LNCaP clone FGC (cell line): ENCODE results near the gene SLC35D1.

Experiments used
- DNase-seq: peaks from one replicate; pipeline ENCODE4 v3.0.0-alpha.2; 2011; ENCODE audit warnings: low read depth
- H3K4me3 ChIP-seq: 2 replicates; pipeline ENCODE4 v1.5.1; 2011; ENCODE audit warnings: mild to moderate bottlenecking, low read depth, low read length, control low read depth
- CTCF ChIP-seq: IDR thresholded peaks from 2 replicates; pipeline ENCODE4 v1.5.1; 2012; ENCODE audit warnings: mild to moderate bottlenecking; ENCODE audit not compliant: control insufficient read depth, insufficient read depth; ENCODE audit errors: extremely low read depth

The SLC35D1 gene

GRCh38 chr1:67053785-67054772 is at the start of gene SLC35D1:
SLC35D1 (minus strand) TSS chr1:67054148; CDS start chr1:67054013, 135 bp downstream.
- DNase-seq, result no peak
- no peak for TF ChIP-seq CTCF
- peak within 1 kb of the TSS; percentile 24 for H3K4me3 ChIP-seq

GRCh38 chr1:67103548-67103947 is 49.6 kb upstream of the SLC35D1 start:
- TF ChIP-seq CTCF, result no peak
- no peak for DNase-seq
- H3K4me3 ChIP-seq, result no peak overlapping the region

GRCh38 chr1:67100833-67101232 is 46.9 kb upstream of the SLC35D1 start:
- no peak overlapping the region for H3K4me3 ChIP-seq
- no peak for DNase-seq
- TF ChIP-seq CTCF, result no peak

- DNase-seq, result no peak
- no peak overlapping the region for H3K4me3 ChIP-seq
- no peak for TF ChIP-seq CTCF
Measured at GRCh38 chr1:67097305-67097704, 43.4 kb upstream of the SLC35D1 start.

- no peak for TF ChIP-seq CTCF
- no peak overlapping the region for H3K4me3 ChIP-seq
- DNase-seq, result no peak
Measured at GRCh38 chr1:67094191-67094590, 40.2 kb upstream of the SLC35D1 start.

- H3K4me3 ChIP-seq, result no peak overlapping the region
- no peak for DNase-seq
- TF ChIP-seq CTCF, result no peak
Measured at GRCh38 chr1:67089685-67090208, 35.8 kb upstream of the SLC35D1 start.
